ENCODE data around the gene BCAR3.

BCAR3 gene

DNA sequence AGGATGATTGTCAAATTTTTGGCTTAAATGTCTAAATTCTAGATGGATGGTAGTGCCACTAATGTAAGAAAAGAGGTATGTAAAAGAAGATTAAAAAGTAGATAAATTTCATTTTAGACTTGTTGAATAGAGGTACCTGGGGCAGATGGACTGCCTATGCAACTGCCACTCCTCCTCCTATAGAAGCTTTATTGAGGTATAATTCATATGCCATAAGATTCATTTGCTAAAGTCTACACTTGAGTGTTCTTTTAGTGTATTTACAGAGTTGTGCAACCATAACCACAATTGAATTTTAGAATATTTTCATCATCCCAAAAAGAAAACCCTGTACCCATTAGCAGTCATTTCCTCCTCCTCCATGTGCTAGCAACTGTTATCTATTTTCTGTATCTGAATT lies 163.1 kb downstream of the BCAR3 start:
- in situ Hi-C loops (cut with MboI; ENCODE audit: low sequenced_read_pairs), result no loop called here

DNA sequence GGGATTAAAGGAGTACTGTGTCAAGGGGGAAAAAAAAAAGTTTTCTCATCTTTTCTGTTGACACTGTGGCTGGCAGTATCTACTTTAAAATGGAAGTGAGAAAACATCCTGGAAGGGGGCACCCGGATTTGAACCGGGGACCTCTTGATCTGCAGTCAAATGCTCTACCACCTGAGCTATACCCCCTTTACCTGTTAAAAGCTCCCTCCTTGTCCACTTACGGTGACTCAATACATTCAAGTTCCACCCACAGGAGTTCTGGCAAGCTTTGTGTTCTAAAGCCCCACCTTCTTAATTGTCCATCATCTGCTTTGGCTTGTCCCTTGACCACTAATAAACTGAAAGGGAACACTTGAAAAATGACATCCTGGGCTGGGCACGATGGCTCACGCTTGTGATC lies 165.5 kb downstream of the BCAR3 start:
- in situ Hi-C loops (cut with MboI; ENCODE audit: low sequenced_read_pairs), result no loop called here
